ENCODE measurements around the gene SNAP91. TPM values are rescaled to one million over a fixed set of nuclear protein-coding genes. Genes with fewer than 3 reads are reported as not detected.
"Not testable (repeated sequence)": the region's sequence is repeated elsewhere in the genome, so short reads cannot be mapped to it uniquely, and the experiment has no call there.

Gene SNAP91
- not detected for total RNA-seq

- H3K4me3 Mint-ChIP-seq = peak within 1 kb of the TSS; percentile 54
- H3K27ac Mint-ChIP-seq = no peak within 1 kb of the TSS
- no peaks in the 10 kb centered on the region for H3K4me1 Mint-ChIP-seq
- H3K36me3 Mint-ChIP-seq = peaks cover 3% of the 10 kb centered on the region
- peaks cover 4% of the 10 kb centered on the region for H3K9me3 Mint-ChIP-seq
- peak; percentile 2 for DNase-seq
- H3K27me3 Mint-ChIP-seq = peaks cover 59% of the 10 kb centered on the region
Observed at GRCh38 chr6:83708970-83709747, at the start of gene SNAP91. Gene SNAP91 (minus strand): TSS chr6:83709101. CDS start chr6:83707927, 1,174 bp downstream.

- H3K36me3 Mint-ChIP-seq = no peaks in the 10 kb centered on the region
- no peak overlapping the region for H3K27ac Mint-ChIP-seq
- peaks cover 23% of the 10 kb centered on the region for H3K9me3 Mint-ChIP-seq
- H3K27me3 Mint-ChIP-seq = no peaks in the 10 kb centered on the region
- DNase-seq = no peak
- no peak overlapping the region for H3K4me3 Mint-ChIP-seq
- H3K4me1 Mint-ChIP-seq = no peaks in the 10 kb centered on the region
Observed at GRCh38 chr6:83758533-83758932, 49.6 kb upstream of the SNAP91 start.

- H3K36me3 Mint-ChIP-seq = no peaks in the 10 kb centered on the region
- H3K27me3 Mint-ChIP-seq = no peaks in the 10 kb centered on the region
- H3K27ac Mint-ChIP-seq = no peak overlapping the region
- H3K9me3 Mint-ChIP-seq = peaks cover 26% of the 10 kb centered on the region
- no peak for DNase-seq
- H3K4me3 Mint-ChIP-seq = no peak overlapping the region
- H3K4me1 Mint-ChIP-seq = no peaks in the 10 kb centered on the region
Observed at GRCh38 chr6:83757021-83757420, 48.1 kb upstream of the SNAP91 start.

- DNase-seq = no peak
- no peaks in the 10 kb centered on the region for H3K4me1 Mint-ChIP-seq
- H3K9me3 Mint-ChIP-seq = peaks cover 26% of the 10 kb centered on the region
- no peaks in the 10 kb centered on the region for H3K36me3 Mint-ChIP-seq
- no peak overlapping the region for H3K27ac Mint-ChIP-seq
- no peaks in the 10 kb centered on the region for H3K27me3 Mint-ChIP-seq
- no peak overlapping the region for H3K4me3 Mint-ChIP-seq
Observed at GRCh38 chr6:83756565-83756964, 47.7 kb upstream of the SNAP91 start.

- not testable (repeated sequence) for H3K4me1 Mint-ChIP-seq, H3K27me3 Mint-ChIP-seq, DNase-seq
Observed at GRCh38 chr6:83752375-83752774, 43.5 kb upstream of the SNAP91 start.

GRCh38 chr6:83741089-83741488 is 32.2 kb upstream of the SNAP91 start:
- Mint-ChIP-seq H3K9me3 (peaks cover 7% of the 10 kb centered on the region), H3K27me3 (peaks cover 6% of the 10 kb centered on the region), H3K4me1 (no peaks in the 10 kb centered on the region), H3K4me3 (no peak overlapping the region), H3K27ac (no peak overlapping the region), H3K36me3 (no peaks in the 10 kb centered on the region)
- DNase-seq = no peak

More at GRCh38 chr6:83752375-83752774, 43.5 kb upstream of the SNAP91 start:
- H3K4me3 Mint-ChIP-seq, H3K36me3 Mint-ChIP-seq, H3K27ac Mint-ChIP-seq: not testable (repeated sequence)
- H3K9me3 Mint-ChIP-seq = peaks cover 19% of the 10 kb centered on the region

GRCh38 chr6:83735461-83735860 is 26.6 kb upstream of the SNAP91 start:
- no peaks in the 10 kb centered on the region for H3K4me1 Mint-ChIP-seq
- H3K27me3 Mint-ChIP-seq = no peaks in the 10 kb centered on the region
- no peak overlapping the region for H3K27ac Mint-ChIP-seq
- peaks cover 8% of the 10 kb centered on the region for H3K9me3 Mint-ChIP-seq
- DNase-seq = no peak
- no peak overlapping the region for H3K4me3 Mint-ChIP-seq
- H3K36me3 Mint-ChIP-seq = no peaks in the 10 kb centered on the region

- no peak for DNase-seq
- Mint-ChIP-seq H3K9me3 (peaks cover 2% of the 10 kb centered on the region), H3K36me3 (no peaks in the 10 kb centered on the region), H3K4me1 (no peaks in the 10 kb centered on the region), H3K4me3 (no peak overlapping the region), H3K27ac (no peak overlapping the region), H3K27me3 (peaks cover 4% of the 10 kb centered on the region)
Observed at GRCh38 chr6:83729871-83730270, 21.0 kb upstream of the SNAP91 start.

GRCh38 chr6:83722876-83723275 is 14.0 kb upstream of the SNAP91 start:
- Mint-ChIP-seq H3K27me3 (peaks cover 9% of the 10 kb centered on the region), H3K36me3 (no peaks in the 10 kb centered on the region)
- no peak for DNase-seq

GRCh38 chr6:83717809-83718208 is 8.9 kb upstream of the SNAP91 start:
- Mint-ChIP-seq H3K36me3 (no peaks in the 10 kb centered on the region), H3K27ac (no peak overlapping the region), H3K27me3 (no peaks in the 10 kb centered on the region), H3K4me3 (no peak overlapping the region), H3K4me1 (no peaks in the 10 kb centered on the region), H3K9me3 (no peaks in the 10 kb centered on the region)
- DNase-seq = no peak

More at GRCh38 chr6:83722876-83723275, 14.0 kb upstream of the SNAP91 start:
- Mint-ChIP-seq H3K4me1 (no peaks in the 10 kb centered on the region), H3K9me3 (no peaks in the 10 kb centered on the region), H3K27ac (no peak overlapping the region), H3K4me3 (no peak overlapping the region)

- peaks cover 43% of the 10 kb centered on the region for H3K27me3 Mint-ChIP-seq
- peaks cover 4% of the 10 kb centered on the region for H3K9me3 Mint-ChIP-seq
Observed at GRCh38 chr6:83711958-83712357, 3.1 kb upstream of the SNAP91 start.

GRCh38 chr6:83709748-83710050 is 798 bp upstream of the SNAP91 start:
- H3K36me3 Mint-ChIP-seq = peaks cover 3% of the 10 kb centered on the region
- peaks cover 4% of the 10 kb centered on the region for H3K9me3 Mint-ChIP-seq
- no peak overlapping the region for H3K27ac Mint-ChIP-seq
- H3K4me3 Mint-ChIP-seq = no peak overlapping the region
- no peaks in the 10 kb centered on the region for H3K4me1 Mint-ChIP-seq
- no peak for DNase-seq
- H3K27me3 Mint-ChIP-seq = peaks cover 58% of the 10 kb centered on the region

More at GRCh38 chr6:83711958-83712357, 3.1 kb upstream of the SNAP91 start:
- no peaks in the 10 kb centered on the region for H3K4me1 Mint-ChIP-seq
- no peak for DNase-seq
- H3K4me3 Mint-ChIP-seq = no peak overlapping the region
- peaks cover 3% of the 10 kb centered on the region for H3K36me3 Mint-ChIP-seq
- no peak overlapping the region for H3K27ac Mint-ChIP-seq

- peaks cover 3% of the 10 kb centered on the region for H3K36me3 Mint-ChIP-seq
- peak; percentile 2 for DNase-seq
Observed at GRCh38 chr6:83708546-83708969, 343 bp downstream of the SNAP91 start.

GRCh38 chr6:83707829-83708545 is 914 bp downstream of the SNAP91 start:
- Mint-ChIP-seq H3K9me3 (peaks cover 4% of the 10 kb centered on the region), H3K27ac (no peak overlapping the region), H3K27me3 (peaks cover 59% of the 10 kb centered on the region), H3K4me1 (no peaks in the 10 kb centered on the region), H3K36me3 (peaks cover 3% of the 10 kb centered on the region), H3K4me3 (no peak overlapping the region)
- no peak for DNase-seq

More at GRCh38 chr6:83708546-83708969, 343 bp downstream of the SNAP91 start:
- H3K4me1 Mint-ChIP-seq = no peaks in the 10 kb centered on the region
- H3K27me3 Mint-ChIP-seq = peaks cover 59% of the 10 kb centered on the region
- no peak overlapping the region for H3K4me3 Mint-ChIP-seq
- H3K9me3 Mint-ChIP-seq = peaks cover 4% of the 10 kb centered on the region
- no peak overlapping the region for H3K27ac Mint-ChIP-seq

- no peak for DNase-seq
Observed at GRCh38 chr6:83702749-83703148, 6.2 kb downstream of the SNAP91 start.

More at GRCh38 chr6:83702749-83703148, 6.2 kb downstream of the SNAP91 start:
- no peak overlapping the region for H3K27ac Mint-ChIP-seq
- no peaks in the 10 kb centered on the region for H3K36me3 Mint-ChIP-seq
- H3K4me1 Mint-ChIP-seq = no peaks in the 10 kb centered on the region
- H3K9me3 Mint-ChIP-seq = no peaks in the 10 kb centered on the region
- H3K27me3 Mint-ChIP-seq = peaks cover 39% of the 10 kb centered on the region
- H3K4me3 Mint-ChIP-seq = no peak overlapping the region
